GM12878 (cell line): ENCODE results near the gene TCF23. TPM values are rescaled to one million over a fixed set of nuclear protein-coding genes. Genes with fewer than 3 reads are reported as not detected.

Experiments
- ATF3 ChIP-seq: IDR thresholded peaks from 2 replicates; pipeline ENCODE4 v1.6.1; 2011; ENCODE audit warnings: low read depth, mild to moderate bottlenecking, low read length, moderate library complexity, borderline replicate concordance; ENCODE audit errors: extremely low read depth
- BACH1 ChIP-seq: fragments of 450-650 bp; IDR thresholded peaks from 2 replicates; pipeline ENCODE4 v1.6.1; 2017; ENCODE audit warnings: mild to moderate bottlenecking, borderline replicate concordance
- CHD1 ChIP-seq: IDR thresholded peaks from 2 replicates; pipeline ENCODE4 v1.6.1; 2012; ENCODE audit warnings: low read depth, low read length, improper control_type of control experiment
- CHD4 ChIP-seq: fragments of 200-600 bp; sonication (generic); IDR thresholded peaks from 2 replicates; pipeline ENCODE4 v1.6.1; 2016; ENCODE audit warnings: mild to moderate bottlenecking
- CUX1 ChIP-seq: IDR thresholded peaks from 2 replicates; pipeline ENCODE4 v1.6.1; 2012; ENCODE audit warnings: improper control_type of control experiment, low read depth, low read length; ENCODE audit not compliant: insufficient replicate concordance
- EZH2 ChIP-seq: IDR thresholded peaks from 2 replicates; pipeline ENCODE4 v1.6.1; 2012; ENCODE audit warnings: low read depth, mild to moderate bottlenecking, control low read depth, inconsistent platforms, low read length, borderline replicate concordance; ENCODE audit not compliant: control insufficient read depth
- MEF2B ChIP-seq: fragments of 450-650 bp; IDR thresholded peaks from 2 replicates; pipeline ENCODE4 v1.6.1; 2018; ENCODE audit warnings: mild to moderate bottlenecking, moderate library complexity; ENCODE audit not compliant: partially characterized antibody, poor library complexity, severe bottlenecking
- MXI1 ChIP-seq: fragments of 150-350 bp; IDR thresholded peaks from 2 replicates; pipeline ENCODE4 v1.6.1; 2011; ENCODE audit warnings: low read depth, mild to moderate bottlenecking, inconsistent platforms, low read length, improper control_type of control experiment
- NFYA ChIP-seq: IDR thresholded peaks from 2 replicates; pipeline ENCODE4 v1.6.1; 2011; ENCODE audit warnings: low read depth, mild to moderate bottlenecking, low read length, improper control_type of control experiment, borderline replicate concordance
- NR2F1 ChIP-seq: fragments of 450-650 bp; conservative IDR thresholded peaks from 2 replicates; pipeline ENCODE4 v1.6.1; 2017; ENCODE audit warnings: mild to moderate bottlenecking
- PBX3 ChIP-seq: IDR thresholded peaks from 2 replicates; pipeline ENCODE4 v1.6.1; 2011; ENCODE audit warnings: mild to moderate bottlenecking, low read depth, low read length, moderate library complexity; ENCODE audit not compliant: insufficient replicate concordance
- POLR2A ChIP-seq: IDR thresholded peaks from 2 replicates; pipeline ENCODE4 v1.6.1; 2011; ENCODE audit warnings: low read depth, mild to moderate bottlenecking, low read length
- STAT1 ChIP-seq: fragments of 450-650 bp; conservative IDR thresholded peaks from 2 replicates; pipeline ENCODE4 v1.6.1; 2014; ENCODE audit warnings: antibody characterized with exemption, mild to moderate bottlenecking
- STAT3 ChIP-seq: IDR thresholded peaks from 2 replicates; pipeline ENCODE4 v1.6.1; 2011; ENCODE audit warnings: low read depth, low read length, improper control_type of control experiment
- SUPT20H ChIP-seq: IDR thresholded peaks from 2 replicates; pipeline ENCODE4 v1.6.1; 2011; ENCODE audit warnings: low read depth, mild to moderate bottlenecking, low read length, moderate library complexity, borderline replicate concordance; ENCODE audit not compliant: control insufficient read depth
- SUZ12 ChIP-seq: fragments of 200-600 bp; sonication (generic); IDR thresholded peaks from one replicate; pipeline ENCODE4 v1.6.1; 2018; ENCODE audit warnings: antibody characterized with exemption, mild to moderate bottlenecking; ENCODE audit not compliant: unreplicated experiment
- TARDBP ChIP-seq: IDR thresholded peaks from 2 replicates; pipeline ENCODE4 v1.6.1; 2016; ENCODE audit warnings: borderline replicate concordance
- TCF3 ChIP-seq: IDR thresholded peaks from 2 replicates; pipeline ENCODE4 v1.6.1; 2012; ENCODE audit warnings: low read depth, mild to moderate bottlenecking, low read length, borderline replicate concordance; ENCODE audit not compliant: insufficient read depth
- ZSCAN29 ChIP-seq: fragments of 450-650 bp; IDR thresholded peaks from 2 replicates; pipeline ENCODE4 v1.6.1; 2017; ENCODE audit warnings: mild to moderate bottlenecking, moderate library complexity
- polyA plus RNA-seq, 11 experiments: library from polyadenylated mRNA; depleted of rRNA in 4 of 11; unstranded in 6 of 11; stranded (reverse) in 5 of 11; fragments of >200 nt; fragmentation: Nextera tagmentation in 4 of 11; fragmentation: Illumina TruSeq in 1 of 11; extraction: Ambion mirVana in 4 of 11; extraction: Trizol in 1 of 11; gene quantifications; 1 replicate in 1 of 11; 2 replicates in 10 of 11; pipeline versions ENCODE4 v1.2.1 to v1.2.3, GENCODE V29; 2011 to 2016; ENCODE audit warnings: inconsistent platforms in 2 of 11, missing spikeins in 2 of 11, low read depth in 1 of 11
- total RNA-seq, 4 experiments: library from RNA; depleted of rRNA in 3 of 4; stranded (reverse); fragments of >200 nt in 3 of 4; fragmentation: Illumina TruSeq in 1 of 4; extraction: Trizol in 1 of 4; gene quantifications; 2 replicates each; pipeline versions ENCODE4 v1.2.1 to v1.2.3, GENCODE V29; 2013 to 2021

Gene TCF23
- total and polyA plus RNA-seq, 10 of the 15 experiments (the other 5 are each of a cell fraction or from before 2014, with no cell fraction given) = not detected

DNA sequence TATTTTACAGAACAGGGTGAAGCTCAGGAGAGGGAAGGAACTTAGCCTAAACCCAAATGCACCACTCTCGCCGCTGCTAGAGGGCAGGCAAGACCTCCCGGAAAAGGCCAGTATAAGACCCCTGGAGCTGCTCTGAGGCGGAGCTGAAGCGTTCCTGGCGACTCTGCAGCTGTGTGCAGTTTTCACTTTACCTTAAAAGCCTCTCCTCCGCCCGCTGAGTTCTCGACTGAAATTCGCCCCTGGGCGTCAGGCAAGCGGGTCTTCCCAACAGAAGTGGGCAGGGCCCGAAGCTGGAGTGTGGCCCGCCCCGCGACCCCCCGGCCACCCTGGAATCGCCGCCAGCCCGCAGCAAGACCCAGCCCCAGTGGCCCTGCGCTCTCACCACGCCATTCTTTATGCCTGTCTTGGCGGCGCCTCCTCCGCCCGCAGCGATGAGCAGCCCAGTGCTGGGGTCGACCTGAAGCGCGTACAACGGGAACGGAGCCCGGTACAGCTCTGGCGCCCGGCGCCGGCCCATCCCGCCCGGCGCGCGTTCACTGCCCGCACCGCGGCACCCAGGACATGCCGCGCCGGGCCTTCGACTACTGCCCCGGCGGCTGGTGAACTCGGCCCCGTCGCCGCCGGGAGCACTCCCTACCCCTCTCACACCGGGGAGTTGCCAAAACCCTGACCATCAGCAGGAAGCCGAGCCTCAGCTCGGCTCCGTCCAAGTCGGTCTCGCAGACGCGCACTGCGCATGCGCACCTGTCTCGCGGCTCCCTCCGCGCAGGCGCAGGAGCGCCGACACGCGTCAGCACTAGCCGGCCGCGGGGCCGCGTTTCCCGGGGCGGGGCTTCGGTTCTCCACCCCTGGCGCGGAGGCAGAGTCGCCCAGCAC, 14.7 kb upstream of the TCF23 start, which contains the start of gene PREB (continued):
- no peak for TF ChIP-seq PBX3
- TF ChIP-seq EZH2 = no peak
- no peak for TF ChIP-seq SUZ12
- no peak for TF ChIP-seq ZSCAN29
- TF ChIP-seq CUX1 = no peak
- TF ChIP-seq TARDBP = no peak
- TF ChIP-seq NFYA = no peak
- TF ChIP-seq MXI1 = peak; percentile 62; the same call in 1 of the 2 replicates
- no peak; the same call in 1 of the 2 replicates for TF ChIP-seq STAT1
- no peak for TF ChIP-seq CHD4
- no peak for TF ChIP-seq SUPT20H
- peak; percentile 73; the same call in 1 of the 2 replicates for TF ChIP-seq ATF3
- no peak for TF ChIP-seq CHD1
- TF ChIP-seq STAT3 = no peak
- TF ChIP-seq MEF2B = peak; percentile 22
- no peak for TF ChIP-seq TCF3
- 0 out of 2 replicates have a peak, but pooled peaks have one; percentile 38 for TF ChIP-seq BACH1
- TF ChIP-seq POLR2A = peak; percentile 89
- no peak for TF ChIP-seq NR2F1
